Dedifferentiated amniotic fluid mesenchymal stem cell (primary cell): ENCODE data around the gene SPPL3.

ENCODE experiments used
- DNase-seq: peaks from one replicate; pipeline ENCODE4 v3.0.0-alpha.2; 2016; ENCODE audit errors: extremely low spot score

Gene SPPL3

GRCh38 chr12:120725151-120725658, 179.0 kb downstream of the SPPL3 start:
- no peak for DNase-seq

- DNase-seq, result no peak
Observed at GRCh38 chr12:120724720-120725119, 179.4 kb downstream of the SPPL3 start.

- DNase-seq, result no peak
Observed at GRCh38 chr12:120722784-120723183, 181.4 kb downstream of the SPPL3 start.

GRCh38 chr12:120721866-120722265, 182.3 kb downstream of the SPPL3 start:
- DNase-seq, result no peak

- no peak for DNase-seq
Observed at GRCh38 chr12:120720987-120721801, 183.0 kb downstream of the SPPL3 start.

GRCh38 chr12:120720234-120720986, 183.7 kb downstream of the SPPL3 start:
- peak; percentile 59 for DNase-seq

- DNase-seq, result no peak
Observed at GRCh38 chr12:120719496-120720233, 184.5 kb downstream of the SPPL3 start.

GRCh38 chr12:120719072-120719471, 185.1 kb downstream of the SPPL3 start:
- no peak for DNase-seq

- DNase-seq, result no peak
Observed at GRCh38 chr12:120718055-120718454, 186.1 kb downstream of the SPPL3 start.

GRCh38 chr12:120713861-120714482, 190.2 kb downstream of the SPPL3 start:
- peak; percentile 78 for DNase-seq

GRCh38 chr12:120712610-120713009, 191.5 kb downstream of the SPPL3 start:
- DNase-seq, result no peak
